CD14-positive monocyte (primary cell): Measurements from ENCODE around the gene EEA1. TPM values are rescaled to one million over a fixed set of nuclear protein-coding genes. Genes with fewer than 3 reads are reported as not detected.

Source experiments
- DNase-seq, 3 donors: peaks; one replicate each; pipeline ENCODE4 v3.0.0-alpha.2; 2011 to 2022
- H2AFZ ChIP-seq: 2 replicates; pipeline ENCODE4 v1.6.0; 2012; ENCODE audit warnings: mild to moderate bottlenecking, low read depth, low read length, inconsistent platforms; ENCODE audit not compliant: insufficient read depth, poor library complexity, severe bottlenecking
- H3K27ac ChIP-seq, 2 donors: 1 replicate in 1 of 2; 2 replicates in 1 of 2; pipeline ENCODE4 v1.5.1; 2012 to 2013; ENCODE audit warnings: low read length in 2 of 2, control low read depth in 1 of 2, inconsistent platforms in 1 of 2, low read depth in 1 of 2, mild to moderate bottlenecking in 1 of 2
- H3K27me3 ChIP-seq, 2 donors: one replicate each; pipeline versions ENCODE4 v1.6.0 to v1.6.1; 2011 to 2013; ENCODE audit warnings: low read length in 2 of 2; ENCODE audit not compliant: control insufficient read depth in 2 of 2, insufficient read depth in 2 of 2
- H3K36me3 ChIP-seq, 2 donors: replicated peaks in 1 of 2; 1 replicate in 1 of 2; 2 replicates in 1 of 2; pipeline versions ENCODE4 v1.5.1 to v1.6.1; 2012 to 2013; ENCODE audit warnings: low read length in 2 of 2, control low read depth in 1 of 2, inconsistent platforms in 1 of 2, mild to moderate bottlenecking in 1 of 2; ENCODE audit not compliant: insufficient read depth in 2 of 2, control insufficient read depth in 1 of 2
- H3K4me1 ChIP-seq, 2 donors: 1 replicate in 1 of 2; 2 replicates in 1 of 2; pipeline versions ENCODE4 v1.5.1 to v1.6.1; 2012 to 2013; ENCODE audit warnings: low read length in 2 of 2, control low read depth in 1 of 2, inconsistent platforms in 1 of 2, mild to moderate bottlenecking in 1 of 2, moderate library complexity in 1 of 2; ENCODE audit not compliant: insufficient read depth in 2 of 2, control insufficient read depth in 1 of 2
- H3K4me2 ChIP-seq: replicated peaks from 2 replicates; pipeline ENCODE3; 2012; ENCODE audit warnings: low read length, moderate library complexity, mild to moderate bottlenecking; ENCODE audit not compliant: poor library complexity, severe bottlenecking; ENCODE audit errors: extremely low read depth
- H3K4me3 ChIP-seq, 3 experiments: fragments of 200-600 bp in 1 of 3; sonication (generic) in 1 of 3; replicated peaks in 1 of 3; 1 replicate in 2 of 3; 2 replicates in 1 of 3; pipeline ENCODE4 v1.5.1; 2011 to 2013; ENCODE audit warnings: low read length in 3 of 3, mild to moderate bottlenecking in 3 of 3, control low read depth in 2 of 3, low read depth in 2 of 3, inconsistent platforms in 1 of 3, moderate library complexity in 1 of 3
- H3K79me2 ChIP-seq: 2 replicates; pipeline ENCODE4 v1.6.0; 2012; ENCODE audit warnings: mild to moderate bottlenecking, control low read depth, inconsistent platforms, low read length, moderate library complexity; ENCODE audit not compliant: insufficient read depth
- H3K9ac ChIP-seq: 2 replicates; pipeline ENCODE4 v1.6.0; 2017; ENCODE audit warnings: low read length, mild to moderate bottlenecking; ENCODE audit not compliant: insufficient read depth, poor library complexity, severe bottlenecking
- H3K9me3 ChIP-seq, 2 donors: replicated peaks in 1 of 2; 1 replicate in 1 of 2; 2 replicates in 1 of 2; pipeline versions ENCODE4 v1.5.1 to v1.6.1; 2012 to 2013; ENCODE audit warnings: low read length in 2 of 2, control low read depth in 1 of 2; ENCODE audit not compliant: control insufficient read depth in 1 of 2, insufficient read depth in 1 of 2
- H4K20me1 ChIP-seq: 2 replicates; pipeline ENCODE4 v1.6.0; 2012; ENCODE audit warnings: mild to moderate bottlenecking, low read length, control low read depth, moderate library complexity; ENCODE audit not compliant: insufficient read depth
- H3K27ac Mint-ChIP-seq, 7 donors: one replicate each; pipeline ENCODE4 v1.8.0; 2020; ENCODE audit warnings: mild to moderate bottlenecking in 7 of 7, mixed read lengths in 7 of 7, moderate library complexity in 6 of 7, inconsistent platforms in 2 of 7
- H3K27me3 Mint-ChIP-seq, 3 donors: one replicate each; pipeline ENCODE4 v1.8.0; 2021 to 2022; ENCODE audit warnings: low read depth in 3 of 3, mild to moderate bottlenecking in 3 of 3, mixed read lengths in 3 of 3, moderate library complexity in 3 of 3, inconsistent platforms in 1 of 3
- H3K36me3 Mint-ChIP-seq, 2 donors: one replicate each; pipeline ENCODE4 v1.8.0; 2020; ENCODE audit warnings: mixed read lengths in 2 of 2, inconsistent platforms in 1 of 2, mild to moderate bottlenecking in 1 of 2
- H3K4me1 Mint-ChIP-seq: one replicate; pipeline ENCODE4 v1.8.0; 2020; ENCODE audit warnings: mild to moderate bottlenecking, mixed read lengths
- H3K4me3 Mint-ChIP-seq, 2 donors: one replicate each; pipeline ENCODE4 v1.8.0; 2020; ENCODE audit warnings: mild to moderate bottlenecking in 2 of 2, mixed read lengths in 2 of 2, moderate library complexity in 1 of 2
- H3K9me3 Mint-ChIP-seq, 7 donors: one replicate each; pipeline ENCODE4 v1.8.0; 2020 to 2022; ENCODE audit warnings: mixed read lengths in 7 of 7, mild to moderate bottlenecking in 6 of 7, moderate library complexity in 6 of 7, inconsistent platforms in 2 of 7
- CTCF ChIP-seq: fragments of 200-600 bp; IDR thresholded peaks from one replicate; pipeline ENCODE4 v1.8.0; 2022; ENCODE audit warnings: antibody characterized with exemption, mild to moderate bottlenecking
- WGBS: methylation state at CpG from one replicate; pipeline ENCODE4 v1.1.5; 2013; ENCODE audit warnings: missing lambda C conversion rate; ENCODE audit not compliant: insufficient coverage; 5-methylcytosine and 5-hydroxymethylcytosine counted together
- intact Hi-C, 2 donors: fragments of 100-400 bp; cut with micrococcal nuclease; formaldehyde crosslinking; loops; one replicate each; pipeline versions ENCODE4 v1.15.0 to v1.15.1; 2023
- polyA plus RNA-seq, 3 donors: library from polyadenylated mRNA; depleted of rRNA in 1 of 3; unstranded in 2 of 3; stranded (reverse) in 1 of 3; fragments of 300-500 nt in 2 of 3; fragments of >200 nt in 1 of 3; fragmentation: Illumina TruSeq in 2 of 3; gene quantifications; 1 replicate in 2 of 3; 2 replicates in 1 of 3; pipeline ENCODE4 v1.2.3, GENCODE V29; 2012 to 2021

Gene EEA1
- polyA plus RNA-seq, 3 donors: 3.0 to 10.7 (median 3.6) TPM

- no peaks in the 10 kb centered on the region for H3K27me3 Mint-ChIP-seq
- 100% methylated on average over 1 of the region's 2 CpGs for WGBS
- Histone ChIP-seq H3K27ac (peak overlapping the region in 1 of 2 donors; percentile 21), H3K27me3 (no peaks in the 10 kb centered on the region), H3K36me3 (peaks cover 15 to 50% of the 10 kb centered on the region in 2 donors), H3K4me2 (no peak overlapping the region), H3K9ac (no peak overlapping the region), H3K79me2 (peaks cover 41% of the 10 kb centered on the region), H3K4me1 (no peaks in the 10 kb centered on the region), H2AFZ (no peak overlapping the region), H4K20me1 (peaks cover 2% of the 10 kb centered on the region), H3K4me3 (no peak overlapping the region), H3K9me3 (no peaks in the 10 kb centered on the region)
- no peaks in the 10 kb centered on the region for H3K4me1 Mint-ChIP-seq
- TF ChIP-seq CTCF: no peak
- no peak for DNase-seq
- H3K27ac Mint-ChIP-seq: peak overlapping the region in 2 of 7 donors; percentile 19 to 29
- intact Hi-C loops: no loop called here
- H3K4me3 Mint-ChIP-seq: no peak overlapping the region
- H3K36me3 Mint-ChIP-seq: peaks cover 50 to 74% of the 10 kb centered on the region in 2 donors
- H3K9me3 Mint-ChIP-seq: peaks cover 0 to 5% (median 0%) of the 10 kb centered on the region in 7 donors
These were observed 49.3 kb downstream of the EEA1 start for GRCh38 chr12:92879698-92880322.

- H3K27me3 Mint-ChIP-seq: no peaks in the 10 kb centered on the region
- DNase-seq: no peak
- H3K4me3 Mint-ChIP-seq: no peak overlapping the region
- Histone ChIP-seq H3K36me3 (peaks cover 9 to 36% of the 10 kb centered on the region in 2 donors), H3K79me2 (peaks cover 55% of the 10 kb centered on the region), H3K27me3 (no peaks in the 10 kb centered on the region), H3K27ac (no peak overlapping the region), H2AFZ (no peak overlapping the region), H3K4me2 (no peak overlapping the region), H4K20me1 (peaks cover 5% of the 10 kb centered on the region), H3K4me1 (no peaks in the 10 kb centered on the region), H3K4me3 (no peak overlapping the region), H3K9ac (no peak overlapping the region), H3K9me3 (no peaks in the 10 kb centered on the region)
- H3K9me3 Mint-ChIP-seq: peaks cover 0 to 2% (median 0%) of the 10 kb centered on the region in 7 donors
- peaks cover 32 to 58% of the 10 kb centered on the region in 2 donors for H3K36me3 Mint-ChIP-seq
- intact Hi-C loops: no loop called here
- TF ChIP-seq CTCF: no peak
- no peaks in the 10 kb centered on the region for H3K4me1 Mint-ChIP-seq
- WGBS: no CpG with 5 or more reads among the region's 1 CpG
- peak overlapping the region in 1 of 7 donors; percentile 67 for H3K27ac Mint-ChIP-seq
These were observed 51.2 kb downstream of the EEA1 start for GRCh38 chr12:92877904-92878303.
